OCI-M1 (cell line): ENCODE measurements around the gene PLBD2.
"Not testable (repeated sequence)": the region's sequence is repeated elsewhere in the genome, so short reads cannot be mapped to it uniquely, and the experiment has no call there.

Experiments used
- DNase-seq: peaks from one replicate; lab custom pipeline; 2025; lab: John Stamatoyannopoulos, UW

The PLBD2 gene

DNA sequence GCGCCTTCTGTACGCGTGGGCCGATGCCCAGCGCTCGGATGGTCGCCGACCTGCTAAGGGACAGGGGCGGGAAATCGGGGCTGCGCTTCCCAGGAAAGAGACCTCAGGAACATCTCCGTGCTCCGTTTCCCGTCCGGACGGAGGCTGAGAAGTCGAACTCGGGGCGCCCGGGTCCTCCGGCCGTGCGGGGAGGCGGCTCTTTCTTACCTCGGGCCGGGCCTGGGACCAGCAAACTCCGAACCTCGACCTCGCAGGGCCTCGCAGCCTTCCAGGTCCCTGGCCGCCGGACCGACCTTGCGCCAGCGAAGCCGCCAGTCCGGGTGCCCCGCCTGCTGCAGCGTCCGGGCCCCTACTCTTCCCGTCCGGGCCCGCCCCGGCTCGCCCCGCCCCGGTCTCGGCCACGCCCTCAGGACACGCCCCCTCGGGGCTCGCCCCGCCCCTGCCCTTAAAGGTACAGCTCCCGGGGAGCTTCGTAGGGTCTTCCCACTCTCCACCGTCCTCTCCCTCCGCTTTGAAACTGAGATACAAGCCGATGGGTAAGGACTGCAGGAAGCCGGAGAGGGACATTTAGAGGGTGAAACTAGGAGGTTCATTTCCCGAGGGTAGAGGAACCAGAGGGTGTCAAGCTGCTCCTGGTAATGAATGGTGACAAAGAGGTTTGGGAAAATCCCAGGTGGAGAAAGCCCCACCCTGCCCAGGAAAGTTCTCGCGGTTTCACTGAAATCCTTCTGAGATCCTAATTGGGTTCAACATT, 23.4 kb upstream of the PLBD2 start, which contains the start of gene SLC8B1:
Gene SLC8B1 (minus strand): TSS at position 324 of the 754 bp plus-strand sequence. CDS start 2,231 bp downstream, outside the sequence.
- peak; percentile 91 for DNase-seq

GRCh38 chr12:113339540-113339939, 18.8 kb upstream of the PLBD2 start:
- no peak for DNase-seq

GRCh38 chr12:113340061-113340460, 18.3 kb upstream of the PLBD2 start:
- DNase-seq, result no peak

- DNase-seq, result no peak
Observed at GRCh38 chr12:113341535-113341934, 16.9 kb upstream of the PLBD2 start.

DNA sequence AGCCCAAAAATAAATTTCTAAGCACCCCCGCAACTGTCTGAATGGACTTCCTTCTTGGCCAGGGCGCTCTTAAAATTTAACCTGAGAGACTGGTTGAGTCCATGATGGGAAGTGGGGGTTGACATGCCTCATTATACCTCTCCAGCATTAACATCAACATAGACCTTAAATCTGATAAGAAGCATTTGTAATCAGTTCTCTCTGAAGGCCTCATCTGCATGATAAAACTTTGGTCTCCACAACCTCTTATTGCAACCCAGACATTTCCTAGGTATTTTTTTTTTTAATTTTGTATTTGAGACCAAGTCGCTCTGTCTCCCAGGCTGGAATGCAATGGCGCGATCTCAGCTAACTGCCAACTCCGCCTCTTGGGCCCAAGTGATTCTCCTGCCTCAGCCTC, 13.1 kb upstream of the PLBD2 start:
- DNase-seq, result no peak

DNA sequence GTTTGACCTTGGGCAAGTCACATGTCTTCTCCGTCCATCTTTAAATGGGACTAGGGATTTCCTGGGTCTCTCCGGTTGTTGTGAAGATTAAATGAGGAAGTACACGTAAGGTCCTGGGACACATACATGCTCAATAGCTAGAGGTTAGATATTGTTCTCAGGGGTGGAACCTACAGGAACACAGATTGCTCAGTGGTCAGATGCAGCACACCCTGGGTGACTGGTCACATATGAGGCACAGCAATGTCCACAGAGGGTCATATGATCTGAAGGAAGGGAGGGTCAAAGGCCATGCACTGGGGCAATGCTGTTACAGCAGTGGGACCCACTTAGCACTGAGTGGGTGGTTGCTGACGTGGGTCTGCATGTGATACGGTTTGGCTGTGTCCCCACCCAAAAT, 12.0 kb upstream of the PLBD2 start:
- peak; percentile 32 for DNase-seq

GRCh38 chr12:113347107-113347506, 11.3 kb upstream of the PLBD2 start:
- peak; percentile 11 for DNase-seq

DNA sequence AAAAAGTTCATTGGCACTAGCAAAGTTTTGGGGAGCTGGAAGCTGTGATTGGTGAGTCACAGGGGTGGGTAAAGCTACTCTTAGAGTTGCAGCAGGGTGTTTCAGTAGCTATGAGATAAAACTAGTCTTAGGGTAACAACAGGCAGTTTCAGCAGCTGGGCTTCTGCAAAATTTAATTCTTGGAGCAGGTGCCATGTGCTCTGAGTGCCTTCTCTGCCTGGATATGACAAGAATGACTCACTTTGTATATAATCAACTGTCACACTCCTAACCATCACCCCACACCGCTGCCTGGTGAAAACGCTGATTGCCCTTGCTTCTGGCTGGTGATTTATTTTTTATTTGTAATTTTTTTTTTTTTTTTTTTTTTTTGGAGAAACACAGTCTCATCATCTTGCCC, 10.5 kb upstream of the PLBD2 start:
- peak; percentile 41 for DNase-seq

- DNase-seq, result no peak
Observed at GRCh38 chr12:113348849-113349536, 9.4 kb upstream of the PLBD2 start.

DNA sequence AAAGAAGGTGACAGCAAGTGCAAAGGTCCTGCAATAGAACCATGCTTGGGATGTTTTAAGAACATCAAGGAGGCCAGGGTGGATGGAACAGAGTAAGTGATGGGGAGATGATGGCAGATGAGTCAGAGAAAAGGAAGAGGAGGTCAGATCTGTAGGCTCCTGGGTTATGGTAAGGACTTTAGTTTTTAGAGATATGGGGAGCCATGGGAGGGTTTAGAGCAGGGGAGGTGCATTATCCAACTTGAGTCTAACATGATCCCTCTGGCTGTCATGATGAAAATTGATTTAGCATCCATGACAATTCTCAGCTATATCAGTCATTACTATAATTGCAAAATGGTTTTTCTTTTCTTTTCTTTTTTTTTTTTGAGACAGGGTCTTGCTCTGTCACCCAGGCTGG, 7.3 kb upstream of the PLBD2 start:
- no peak for DNase-seq

- not testable (repeated sequence) for DNase-seq
Observed at GRCh38 chr12:113354192-113354591, 4.2 kb upstream of the PLBD2 start.

DNA sequence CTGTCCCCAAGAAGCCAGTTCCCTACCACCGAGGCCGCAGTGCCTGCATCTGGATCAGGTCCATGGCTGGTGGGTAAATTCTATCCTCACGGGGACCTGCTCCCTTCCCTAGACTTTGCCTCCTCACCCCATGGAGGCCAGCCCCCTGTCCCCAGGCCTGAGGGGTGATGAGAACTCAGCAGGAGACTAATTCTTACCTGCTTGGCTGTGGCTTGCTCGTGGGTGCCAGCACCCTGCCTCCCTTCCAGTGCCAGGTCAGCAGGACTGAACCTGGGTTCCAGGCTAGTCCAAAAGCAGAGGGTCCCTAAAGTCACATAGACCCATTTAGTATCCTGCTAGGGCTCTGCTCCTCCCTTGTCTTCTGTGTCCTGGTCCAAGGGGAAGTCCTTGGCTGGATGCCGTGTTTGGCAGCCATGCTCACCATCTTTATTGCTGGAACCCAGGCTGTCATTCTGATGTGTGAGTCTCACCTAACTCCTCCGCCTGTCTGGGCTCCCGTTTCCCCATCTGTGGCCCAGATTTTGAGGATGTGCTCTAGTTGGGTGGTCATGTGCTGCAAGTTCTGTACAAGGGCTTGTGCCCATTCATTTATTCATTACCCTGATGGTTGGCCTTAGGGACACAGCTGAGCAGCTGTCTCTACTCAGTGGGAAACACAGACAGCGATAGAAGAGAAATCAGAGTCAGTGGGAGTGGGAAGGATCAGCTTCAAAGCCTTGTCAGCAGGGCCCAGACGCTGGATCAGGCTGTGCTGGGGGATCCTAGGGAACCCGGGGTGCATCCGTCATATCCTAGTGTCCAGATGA, 949 bp downstream of the PLBD2 start:
- DNase-seq, result no peak

DNA sequence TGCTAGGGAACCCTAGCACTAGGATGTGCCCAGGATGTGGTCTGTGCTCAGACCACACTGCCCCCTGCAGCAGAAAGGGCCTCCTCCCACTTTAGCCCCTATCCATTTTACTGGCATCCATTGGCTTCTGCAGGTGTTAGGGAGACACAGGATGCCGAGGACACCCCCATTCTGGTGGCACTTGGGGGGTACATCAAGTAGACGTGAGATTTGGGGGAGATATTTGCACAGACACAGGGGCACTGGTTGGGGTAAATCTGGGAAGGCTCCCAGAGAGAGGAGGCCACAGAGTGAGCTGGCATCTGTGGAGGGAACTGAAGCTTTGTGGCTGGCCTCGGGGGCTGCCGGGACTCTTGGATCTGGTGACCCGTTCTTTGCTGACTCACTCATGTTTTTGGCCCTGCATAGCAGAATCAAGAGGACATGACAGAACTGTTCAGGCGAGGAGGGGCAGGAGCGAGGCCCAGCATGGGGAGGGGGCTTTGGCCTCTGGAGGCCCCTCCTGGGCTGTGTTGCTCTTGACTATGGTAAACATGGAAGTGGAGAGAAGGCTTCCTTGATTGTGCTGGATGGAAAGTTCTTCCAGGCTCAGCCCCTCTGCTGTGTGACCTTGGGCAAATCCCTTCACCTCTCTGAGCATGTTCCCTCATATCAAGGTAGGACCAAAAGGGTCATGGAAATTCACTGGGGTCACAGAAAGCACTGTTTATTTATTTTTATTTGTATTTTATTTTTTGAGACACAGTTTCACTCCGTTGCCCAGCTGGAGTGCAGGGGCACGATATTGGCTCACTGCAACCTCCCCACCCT, 1.8 kb downstream of the PLBD2 start:
- peak; percentile 41 for DNase-seq

DNA sequence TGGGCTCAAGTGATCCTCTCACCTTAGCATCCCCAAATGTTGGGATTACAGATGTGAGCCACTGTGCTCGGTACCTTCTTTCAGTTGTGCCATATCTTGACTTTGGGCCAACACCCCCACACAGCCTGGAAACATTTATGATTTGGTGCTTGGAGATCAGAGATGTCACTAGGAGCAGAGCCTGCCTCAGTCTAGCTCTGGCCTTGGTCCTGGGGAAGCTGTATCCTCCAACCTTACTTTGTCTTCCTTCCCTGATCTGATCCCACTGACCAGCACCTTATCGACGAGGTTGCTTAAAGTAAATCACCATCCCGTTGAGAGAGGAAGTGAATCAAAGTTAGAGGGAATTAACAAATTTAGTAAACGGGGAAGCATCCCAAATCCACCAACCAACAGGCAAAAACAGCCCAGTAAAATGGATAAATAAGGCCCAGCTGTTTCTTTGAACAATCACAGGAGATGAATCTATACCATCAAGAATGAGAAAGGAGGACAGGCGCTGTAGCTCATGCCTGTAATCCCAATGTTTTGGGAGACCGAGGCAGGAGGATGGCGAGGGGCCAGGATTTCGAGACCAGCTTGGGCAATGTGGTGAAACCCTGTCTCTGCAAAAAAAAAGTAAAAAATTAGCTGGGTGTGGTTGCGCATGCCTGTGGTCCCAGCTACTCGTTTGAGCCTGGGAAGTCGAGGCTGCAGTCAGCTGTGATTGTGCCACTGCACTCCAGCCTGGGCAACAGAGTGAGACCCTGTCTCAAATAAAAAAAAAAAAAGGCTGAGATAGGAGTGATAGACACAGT, 3.4 kb downstream of the PLBD2 start:
- DNase-seq, result no peak

DNA sequence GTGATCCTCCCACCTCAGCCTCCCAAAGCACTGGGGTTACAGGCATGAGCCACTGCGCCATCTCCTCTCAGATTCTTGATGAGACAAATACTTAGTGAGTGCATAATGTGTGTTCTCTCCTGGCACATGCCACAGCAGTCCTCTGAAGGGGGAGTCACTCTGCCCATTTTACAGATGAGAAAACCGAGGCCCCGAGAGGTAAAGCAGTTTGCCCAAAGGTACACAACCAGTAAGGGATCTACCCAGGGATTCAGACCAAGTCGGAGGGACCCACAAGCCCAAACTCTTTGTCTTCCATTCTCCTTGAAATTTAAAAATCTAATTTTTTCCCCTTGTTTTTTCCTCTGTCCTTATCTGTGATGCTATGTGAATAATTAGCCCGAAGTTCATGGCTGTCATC, 6.3 kb downstream of the PLBD2 start:
- no peak for DNase-seq

DNA sequence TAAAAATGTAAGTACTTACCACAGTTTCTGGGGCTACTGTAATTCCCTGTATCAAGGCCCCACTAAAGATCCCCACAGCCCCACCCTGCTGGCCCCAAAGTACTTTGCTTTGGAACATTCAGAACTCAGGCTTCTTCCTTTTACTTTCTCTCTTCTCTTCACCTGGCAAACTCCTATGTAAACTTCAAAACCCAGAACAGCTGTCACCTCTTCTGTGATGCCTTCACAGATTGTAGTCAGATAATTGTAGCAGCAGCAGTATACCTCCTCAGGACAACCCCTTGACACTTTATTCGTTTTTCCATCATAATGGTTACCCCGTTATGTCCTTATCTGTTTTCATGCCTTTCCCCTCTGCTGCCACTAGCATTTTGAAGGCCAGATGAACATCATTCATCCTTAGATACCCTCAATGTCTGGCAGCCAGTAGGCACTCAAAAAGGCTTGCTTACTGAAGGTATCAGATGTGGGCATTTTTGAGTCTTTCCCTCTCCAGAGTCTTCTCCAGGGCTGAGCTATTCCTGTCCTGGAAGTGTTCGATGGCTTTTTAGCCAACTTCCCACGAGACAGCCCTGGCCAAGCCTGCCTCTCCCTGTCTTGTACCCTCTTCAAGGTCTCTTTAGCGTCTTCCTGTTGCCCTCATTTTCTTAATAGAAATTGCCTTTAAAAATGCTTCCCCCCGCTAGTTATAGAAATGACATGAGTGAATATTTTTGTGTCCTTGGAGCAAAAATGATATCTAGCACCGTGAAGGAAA, 7.4 kb downstream of the PLBD2 start:
- DNase-seq, result no peak

DNA sequence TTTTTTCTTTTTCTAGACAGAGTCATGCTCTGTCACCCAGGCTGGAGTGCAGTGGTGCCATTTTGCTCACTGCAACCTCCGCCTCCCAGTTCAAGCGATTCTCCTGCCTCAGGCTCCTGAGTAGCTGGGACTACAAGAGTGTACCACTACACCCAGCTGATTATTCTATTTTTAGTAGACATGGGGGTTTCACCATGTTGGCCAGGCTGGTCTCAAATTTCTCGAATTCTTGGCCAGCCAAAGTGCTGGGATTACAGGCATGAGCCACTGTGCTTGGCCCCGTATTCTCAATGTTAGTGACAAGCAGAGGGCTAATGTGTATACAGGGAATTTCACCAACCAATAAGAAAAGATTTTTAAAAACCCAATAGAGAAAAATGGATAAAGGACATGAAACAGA, 8.4 kb downstream of the PLBD2 start:
- DNase-seq, result no peak

DNA sequence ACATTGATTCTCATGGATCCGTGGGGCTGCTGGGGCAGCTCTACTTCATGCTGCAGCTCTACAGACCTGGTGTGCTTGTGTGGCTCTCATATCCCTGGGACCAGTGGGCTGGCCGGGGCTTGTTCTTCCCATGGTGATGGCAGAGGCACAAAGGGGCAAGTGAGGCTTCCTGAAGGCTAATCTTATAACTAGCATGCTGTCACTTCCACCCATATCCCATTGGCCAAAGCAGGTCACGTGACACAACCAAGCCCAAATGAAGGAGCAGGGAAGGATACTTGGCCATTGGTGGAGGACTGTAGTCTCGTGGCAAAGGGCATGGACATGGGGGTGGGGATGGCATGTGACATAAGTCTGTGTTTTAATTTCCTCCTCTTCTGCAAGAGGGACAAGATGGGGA, 9.9 kb downstream of the PLBD2 start:
- DNase-seq, result peak; percentile 22

DNA sequence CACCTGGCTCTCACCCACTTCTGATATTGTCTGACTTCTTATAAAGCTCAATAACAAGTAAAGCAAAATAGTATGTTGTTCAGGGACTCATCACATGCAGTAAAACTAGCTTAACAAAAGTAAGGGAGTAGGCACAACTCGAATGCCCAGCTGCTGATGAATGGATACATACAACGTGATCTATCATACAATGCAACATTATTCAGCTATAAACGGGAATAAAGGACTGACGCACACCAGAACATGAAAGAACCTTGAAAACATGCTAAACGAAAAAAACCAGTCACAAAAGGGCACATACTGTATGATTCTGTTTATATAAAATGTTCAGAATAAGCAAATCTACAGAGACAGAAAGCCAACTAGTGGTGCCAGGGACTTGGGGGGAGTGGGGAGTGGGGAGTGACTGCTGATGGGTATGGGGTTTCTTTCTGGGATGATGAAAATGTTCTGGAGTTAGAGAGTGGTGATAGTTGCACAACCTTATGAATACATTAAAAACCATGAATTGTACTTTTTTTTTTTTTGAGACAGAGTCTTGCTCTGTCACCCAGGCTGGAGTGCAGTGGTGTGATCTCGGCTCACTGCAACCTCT, 11.1 kb downstream of the PLBD2 start:
- no peak for DNase-seq
